B cell (primary cell): ENCODE measurements around the gene BCL7B. TPM values are rescaled to one million over a fixed set of nuclear protein-coding genes. Genes with fewer than 3 reads are reported as not detected.

Source experiments
- ATAC-seq: fragments of 200-7000 bp; cut with Tn5 transposase; one replicate; pipeline ENCODE4 v1.10.0; 2021; ENCODE audit warnings: low read depth, mild to moderate bottlenecking, moderate number of reproducible peaks, moderate library complexity
- CTCF ChIA-PET: fragments of 350-600 bp; sonication (Branson Sonifier 250); formaldehyde crosslinking; loops from one replicate; lab custom pipeline; 2021; ENCODE audit warnings: antibody characterized with exemption, inconsistent platforms; lab: Charles Lee
- POLR2A ChIA-PET: fragments of 350-600 bp; sonication (Branson Sonifier 250); formaldehyde crosslinking; loops from one replicate; lab custom pipeline; 2021; ENCODE audit warnings: antibody characterized with exemption; lab: Charles Lee
- DNase-seq: peaks from one replicate; pipeline ENCODE4 v3.0.0; 2013
- H2AFZ ChIP-seq: 2 replicates; pipeline ENCODE4 v1.6.1; 2012; ENCODE audit warnings: mild to moderate bottlenecking, low read depth, low read length; ENCODE audit not compliant: insufficient read depth, poor library complexity, severe bottlenecking
- H3K27ac ChIP-seq, 2 donors: 1 replicate in 1 of 2; 2 replicates in 1 of 2; pipeline ENCODE4 v1.5.1; 2012 to 2013; ENCODE audit warnings: low read length in 2 of 2, mild to moderate bottlenecking in 2 of 2, moderate library complexity in 1 of 2
- H3K27me3 ChIP-seq, 4 experiments: fragments of 200-600 bp in 1 of 4; sonication (generic) in 1 of 4; replicated peaks in 1 of 4; 1 replicate in 2 of 4; 2 replicates in 2 of 4; pipeline versions ENCODE4 v1.6.1 to v1.7.0; 2013 to 2016; ENCODE audit warnings: low read length in 3 of 4, mild to moderate bottlenecking in 2 of 4, mixed read lengths in 1 of 4, moderate library complexity in 1 of 4; ENCODE audit not compliant: insufficient read depth in 4 of 4, control insufficient read depth in 3 of 4; ENCODE audit errors: control extremely low read depth in 1 of 4
- H3K36me3 ChIP-seq, 2 experiments: replicated peaks in 1 of 2; 1 replicate in 1 of 2; 2 replicates in 1 of 2; pipeline versions ENCODE4 v1.6.1 to v1.7.1; 2013; ENCODE audit warnings: low read length in 1 of 2; ENCODE audit not compliant: insufficient read depth in 2 of 2, control insufficient read depth in 1 of 2; ENCODE audit errors: control extremely low read depth in 1 of 2, extremely low read depth in 1 of 2
- H3K4me1 ChIP-seq, 2 donors: fragments of 200-600 bp in 1 of 2; sonication (generic) in 1 of 2; 1 replicate in 1 of 2; 2 replicates in 1 of 2; pipeline versions ENCODE4 v1.5.1 to v1.6.1; 2013 to 2017; ENCODE audit warnings: low read length in 2 of 2; ENCODE audit not compliant: control insufficient read depth in 2 of 2, insufficient read depth in 2 of 2
- H3K4me2 ChIP-seq: replicated peaks from 2 replicates; pipeline ENCODE3; 2012; ENCODE audit warnings: mild to moderate bottlenecking, low read depth, low read length; ENCODE audit not compliant: poor library complexity, severe bottlenecking
- H3K4me3 ChIP-seq, 5 experiments: fragments of 200-600 bp in 1 of 5; sonication (generic) in 1 of 5; 1 replicate in 3 of 5; 2 replicates in 2 of 5; pipeline versions ENCODE4 v1.5.1 to v1.7.0; 2011 to 2016; ENCODE audit warnings: low read length in 4 of 5, mild to moderate bottlenecking in 4 of 5, low read depth in 2 of 5, control low read depth in 1 of 5, moderate library complexity in 1 of 5; ENCODE audit not compliant: insufficient read depth in 1 of 5; ENCODE audit errors: control extremely low read depth in 1 of 5, extremely low read depth in 1 of 5
- H3K79me2 ChIP-seq: fragments of 200-600 bp; sonication (generic); one replicate; pipeline ENCODE4 v1.6.0; 2016; ENCODE audit warnings: low read length; ENCODE audit not compliant: control insufficient read depth, insufficient read depth
- H3K9ac ChIP-seq: fragments of 200-600 bp; sonication (generic); 2 replicates; pipeline ENCODE4 v1.6.1; 2017; ENCODE audit warnings: mild to moderate bottlenecking, low read length, moderate library complexity
- H3K9me3 ChIP-seq, 3 donors: one replicate each; pipeline versions ENCODE4 v1.6.1 to v1.7.1; 2013; ENCODE audit warnings: low read length in 2 of 3; ENCODE audit not compliant: control insufficient read depth in 2 of 3, insufficient read depth in 1 of 3; ENCODE audit errors: control extremely low read depth in 1 of 3
- H4K20me1 ChIP-seq: 2 replicates; pipeline ENCODE4 v1.6.0; 2012; ENCODE audit warnings: mild to moderate bottlenecking, low read length; ENCODE audit not compliant: insufficient read depth, control insufficient read depth, poor library complexity, severe bottlenecking
- H3K27ac Mint-ChIP-seq: one replicate; pipeline ENCODE4 v1.8.0; 2021; ENCODE audit warnings: mixed read lengths
- H3K27me3 Mint-ChIP-seq: one replicate; pipeline ENCODE4 v1.8.0; 2021; ENCODE audit warnings: mixed read lengths
- H3K4me1 Mint-ChIP-seq: one replicate; pipeline ENCODE4 v1.8.0; 2021; ENCODE audit warnings: mixed read lengths
- H3K4me3 Mint-ChIP-seq: one replicate; pipeline ENCODE4 v1.8.0; 2021; ENCODE audit warnings: mixed read lengths
- H3K9me3 Mint-ChIP-seq: one replicate; pipeline ENCODE4 v1.8.0; 2022; ENCODE audit warnings: mixed read lengths; ENCODE audit not compliant: insufficient read depth
- CTCF ChIP-seq: fragments of 200-600 bp; IDR thresholded peaks from one replicate; pipeline ENCODE4 v1.8.0; 2022; ENCODE audit warnings: antibody characterized with exemption, mild to moderate bottlenecking
- EZH2 ChIP-seq: IDR thresholded peaks from 2 replicates; pipeline ENCODE4 v1.6.1; 2012; ENCODE audit warnings: borderline replicate concordance, low read depth, mild to moderate bottlenecking, moderate library complexity, low read length; ENCODE audit not compliant: insufficient read depth, poor library complexity, severe bottlenecking
- WGBS: methylation state at CpG from one replicate; pipeline ENCODE4 v1.1.5; 2013; ENCODE audit warnings: missing lambda C conversion rate; ENCODE audit not compliant: insufficient coverage; 5-methylcytosine and 5-hydroxymethylcytosine counted together
- intact Hi-C: fragments of 100-400 bp; cut with micrococcal nuclease; formaldehyde crosslinking; loops from one replicate; pipeline ENCODE4 v1.10.0; 2022
- polyA plus RNA-seq: library from polyadenylated mRNA; depleted of rRNA; stranded (reverse); fragments of >200 nt; gene quantifications from 2 replicates; pipeline ENCODE4 v1.2.3, GENCODE V29; 2012
- total RNA-seq, 2 donors: library from RNA; stranded (reverse); fragments of 120-200 nt in 1 of 2; gene quantifications; 1 replicate in 1 of 2; 2 replicates in 1 of 2; pipeline versions ENCODE4 v1.2.3 to v1.2.4, GENCODE V29; 2013 to 2022

Gene BCL7B
- total and polyA plus RNA-seq, 2 donors (not counting 1 experiment from before 2014, with no cell fraction given) = 61.9 to 69.8 TPM

GRCh38 chr7:73512018-73512780, 45.3 kb downstream of the BCL7B start:
- Histone ChIP-seq H3K79me2 (peaks cover 96% of the 10 kb centered on the region), H3K4me1 (no peaks in the 10 kb centered on the region), H3K36me3 (peaks cover 15 to 54% of the 10 kb centered on the region in 2 experiments), H2AFZ (no peak overlapping the region), H3K9ac (no peak overlapping the region), H3K27me3 (no peaks in the 10 kb centered on the region), H4K20me1 (peaks cover 91% of the 10 kb centered on the region), H3K4me2 (no peak overlapping the region), H3K27ac (no peak overlapping the region), H3K9me3 (no peaks in the 10 kb centered on the region), H3K4me3 (no peak overlapping the region)
- DNase-seq = no peak
- POLR2A ChIA-PET = interaction anchor here (0.6 kb wide), 1 partner anchor 394 kb away, joined by 4 read pairs; no protein-coding TSS in a partner anchor
- CTCF ChIA-PET = interaction anchor here (1.0 kb wide), 1 partner anchor 67 kb away, joined by 3 read pairs; no protein-coding TSS in a partner anchor
- H3K9me3 Mint-ChIP-seq = no peaks in the 10 kb centered on the region
- peaks cover 16% of the 10 kb centered on the region for H3K4me1 Mint-ChIP-seq
- H3K27me3 Mint-ChIP-seq = no peaks in the 10 kb centered on the region
- H3K4me3 Mint-ChIP-seq = no peak overlapping the region
- no peak for TF ChIP-seq CTCF
- TF ChIP-seq EZH2 = no peak
- no CpG with 5 or more reads among the region's 8 CpGs for WGBS
- no peak overlapping the region for H3K27ac Mint-ChIP-seq
- ATAC-seq = no peak
- intact Hi-C loops = no loop called here

GRCh38 chr7:73509463-73509862, 48.0 kb downstream of the BCL7B start:
- peaks cover 95% of the 10 kb centered on the region for H3K79me2 ChIP-seq
- Mint-ChIP-seq H3K27me3 (no peaks in the 10 kb centered on the region), H3K9me3 (no peaks in the 10 kb centered on the region), H3K4me3 (no peak overlapping the region), H3K4me1 (peaks cover 7% of the 10 kb centered on the region), H3K27ac (no peak overlapping the region)
- intact Hi-C loops = no loop called here
- DNase-seq (no peak), ATAC-seq (no peak)
- no peak overlapping the region for H3K9ac ChIP-seq
- ChIA-PET POLR2A (interaction anchor here (0.7 kb wide), 1 partner anchor 27 kb away, joined by 4 read pairs; no protein-coding TSS in a partner anchor), CTCF (no interaction called here)
- H3K27ac ChIP-seq = no peak overlapping the region
- peaks cover 20 to 52% of the 10 kb centered on the region in 2 experiments for H3K36me3 ChIP-seq
- H3K4me2 ChIP-seq = no peak overlapping the region
- H3K27me3 ChIP-seq = no peaks in the 10 kb centered on the region
- no peaks in the 10 kb centered on the region for H3K9me3 ChIP-seq
- H3K4me3 ChIP-seq = no peak overlapping the region
- no peak overlapping the region for H2AFZ ChIP-seq
- no peak for TF ChIP-seq CTCF
- no peak for TF ChIP-seq EZH2
- 94% methylated on average over 3 of the region's 5 CpGs for WGBS
- H3K4me1 ChIP-seq = no peaks in the 10 kb centered on the region
- peaks cover 80% of the 10 kb centered on the region for H4K20me1 ChIP-seq
